KMS-11 (cell line): Measurements from ENCODE around the gene OR52E1.

Source experiments
- H2AFZ ChIP-seq: fragments of 200-600 bp; sonication (generic); 2 replicates; pipeline ENCODE4 v1.6.1; 2016; ENCODE audit warnings: antibody characterized with exemption, mixed run types, low read depth
- H3K27ac ChIP-seq: fragments of 200-600 bp; sonication (generic); 2 replicates; pipeline ENCODE4 v1.6.1; 2016; ENCODE audit warnings: mild to moderate bottlenecking, mixed run types
- H3K27me3 ChIP-seq: fragments of 200-600 bp; sonication (generic); 2 replicates; pipeline ENCODE4 v1.6.1; 2017; ENCODE audit warnings: mild to moderate bottlenecking, low read depth, mixed run types, moderate library complexity; ENCODE audit not compliant: insufficient read depth
- H3K36me3 ChIP-seq: fragments of 200-600 bp; sonication (generic); 2 replicates; pipeline ENCODE4 v1.6.1; 2017; ENCODE audit warnings: mild to moderate bottlenecking, mixed run types; ENCODE audit not compliant: insufficient read depth
- H3K4me1 ChIP-seq: fragments of 200-600 bp; sonication (generic); 2 replicates; pipeline ENCODE4 v1.6.1; 2016; ENCODE audit warnings: mild to moderate bottlenecking, low read depth, mixed run types; ENCODE audit not compliant: poor library complexity, severe bottlenecking
- H3K4me2 ChIP-seq: fragments of 200-600 bp; sonication (generic); 2 replicates; pipeline ENCODE4 v1.7.0; 2016; ENCODE audit warnings: mild to moderate bottlenecking, mixed run types
- H3K4me3 ChIP-seq: fragments of 200-600 bp; sonication (generic); IDR thresholded peaks from 2 replicates; pipeline ENCODE4 v1.6.1; 2017; ENCODE audit warnings: low read depth, low read length, mixed read lengths; ENCODE audit not compliant: insufficient read depth
- H3K79me2 ChIP-seq: fragments of 200-600 bp; sonication (generic); 2 replicates; pipeline ENCODE4 v1.6.1; 2016; ENCODE audit warnings: low read depth, mixed run types; ENCODE audit not compliant: insufficient read depth
- H3K9ac ChIP-seq: fragments of 200-600 bp; sonication (generic); 2 replicates; pipeline ENCODE4 v1.6.1; 2016; ENCODE audit warnings: mild to moderate bottlenecking, mixed run types
- H4K20me1 ChIP-seq: fragments of 200-600 bp; sonication (generic); 2 replicates; pipeline ENCODE4 v1.6.1; 2016; ENCODE audit warnings: mild to moderate bottlenecking, mixed run types; ENCODE audit not compliant: insufficient read depth
- TF ChIP-seq, protein P1 (sequence below): fragments of 200-600 bp; sonication (generic); conservative IDR thresholded peaks from 2 replicates; pipeline ENCODE4 v1.6.1; 2017; ENCODE audit warnings: low read depth, mild to moderate bottlenecking, antibody characterized with exemption, low read length, moderate library complexity, mixed read lengths

The OR52E1 gene

DNA sequence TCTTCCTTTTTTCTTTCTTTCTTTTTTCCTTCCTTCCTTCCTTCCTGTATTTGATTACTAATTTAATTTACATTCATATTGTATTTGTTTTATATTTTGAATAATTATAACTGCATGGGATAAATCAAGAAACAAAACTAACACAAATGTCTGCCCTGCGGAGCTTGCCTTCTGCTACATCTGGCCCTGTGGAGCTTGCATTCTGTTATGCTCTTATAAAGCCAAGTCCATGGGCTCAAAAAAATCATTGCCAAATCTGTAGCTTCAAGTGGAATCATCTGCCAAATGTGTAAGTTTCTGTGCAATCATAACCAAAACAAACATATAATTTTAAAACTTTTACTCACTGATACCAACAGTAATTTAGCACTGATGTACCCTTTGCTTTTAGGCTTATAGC, 31.0 kb upstream of the OR52E1 start:
- H3K4me3 ChIP-seq: no peak overlapping the region
- no peaks in the 10 kb centered on the region for H3K27me3 ChIP-seq
- H3K4me1 ChIP-seq: no peaks in the 10 kb centered on the region
- TF ChIP-seq, protein P1, sequence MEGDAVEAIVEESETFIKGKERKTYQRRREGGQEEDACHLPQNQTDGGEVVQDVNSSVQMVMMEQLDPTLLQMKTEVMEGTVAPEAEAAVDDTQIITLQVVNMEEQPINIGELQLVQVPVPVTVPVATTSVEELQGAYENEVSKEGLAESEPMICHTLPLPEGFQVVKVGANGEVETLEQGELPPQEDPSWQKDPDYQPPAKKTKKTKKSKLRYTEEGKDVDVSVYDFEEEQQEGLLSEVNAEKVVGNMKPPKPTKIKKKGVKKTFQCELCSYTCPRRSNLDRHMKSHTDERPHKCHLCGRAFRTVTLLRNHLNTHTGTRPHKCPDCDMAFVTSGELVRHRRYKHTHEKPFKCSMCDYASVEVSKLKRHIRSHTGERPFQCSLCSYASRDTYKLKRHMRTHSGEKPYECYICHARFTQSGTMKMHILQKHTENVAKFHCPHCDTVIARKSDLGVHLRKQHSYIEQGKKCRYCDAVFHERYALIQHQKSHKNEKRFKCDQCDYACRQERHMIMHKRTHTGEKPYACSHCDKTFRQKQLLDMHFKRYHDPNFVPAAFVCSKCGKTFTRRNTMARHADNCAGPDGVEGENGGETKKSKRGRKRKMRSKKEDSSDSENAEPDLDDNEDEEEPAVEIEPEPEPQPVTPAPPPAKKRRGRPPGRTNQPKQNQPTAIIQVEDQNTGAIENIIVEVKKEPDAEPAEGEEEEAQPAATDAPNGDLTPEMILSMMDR: no peak
- H4K20me1 ChIP-seq: no peaks in the 10 kb centered on the region
- no peak overlapping the region for H3K4me2 ChIP-seq
- H3K9ac ChIP-seq: no peak overlapping the region
- no peak overlapping the region for H2AFZ ChIP-seq
- no peaks in the 10 kb centered on the region for H3K79me2 ChIP-seq
- no peak overlapping the region for H3K27ac ChIP-seq
- no peaks in the 10 kb centered on the region for H3K36me3 ChIP-seq

DNA sequence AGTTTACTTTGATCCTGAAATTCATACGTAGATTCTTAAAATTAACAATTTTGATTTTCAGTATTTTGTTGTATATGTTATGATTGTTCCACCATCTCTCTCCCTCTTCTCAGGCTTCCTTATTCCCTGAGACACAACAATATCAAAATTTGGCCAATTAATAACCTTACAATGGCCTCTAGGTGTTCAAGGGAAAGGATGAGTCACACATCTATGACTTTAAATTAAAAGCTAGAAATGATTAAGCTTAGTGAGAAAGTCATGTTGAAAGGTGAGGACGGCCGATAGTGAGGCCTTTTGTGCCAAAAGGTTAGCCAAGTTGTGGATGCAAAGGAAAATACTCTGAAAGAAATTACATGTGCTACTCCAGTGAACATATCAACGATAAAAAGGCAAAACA, 28.5 kb upstream of the OR52E1 start:
- no peaks in the 10 kb centered on the region for H3K27me3 ChIP-seq
- H3K4me1 ChIP-seq: no peaks in the 10 kb centered on the region
- no peak overlapping the region for H2AFZ ChIP-seq
- H3K27ac ChIP-seq: no peak overlapping the region
- no peak overlapping the region for H3K4me3 ChIP-seq
- H3K36me3 ChIP-seq: no peaks in the 10 kb centered on the region
- no peak overlapping the region for H3K9ac ChIP-seq
- no peaks in the 10 kb centered on the region for H3K79me2 ChIP-seq
- no peaks in the 10 kb centered on the region for H4K20me1 ChIP-seq
- H3K4me2 ChIP-seq: no peak overlapping the region
- TF ChIP-seq, protein P1: no peak

DNA sequence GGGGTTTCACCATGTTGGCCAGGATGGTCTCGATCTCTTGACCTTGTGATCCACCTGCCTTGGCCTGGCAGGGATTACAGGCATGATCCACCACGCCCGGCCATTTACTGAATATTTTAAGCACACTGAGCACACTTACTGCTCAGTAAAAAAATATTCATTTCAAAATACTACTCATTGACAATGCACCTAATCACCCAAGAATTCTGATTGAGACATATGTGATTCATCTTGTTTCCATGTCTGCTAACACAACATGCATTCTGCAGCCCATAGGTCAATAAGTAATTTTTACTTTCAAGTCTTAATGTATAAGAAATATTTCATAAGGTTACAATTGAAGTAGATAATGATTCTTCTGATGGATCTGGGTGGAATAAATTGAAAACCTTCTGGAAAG, 27.3 kb upstream of the OR52E1 start:
- H2AFZ ChIP-seq: no peak overlapping the region
- H3K4me3 ChIP-seq: no peak overlapping the region
- TF ChIP-seq, protein P1: no peak
- H3K27me3 ChIP-seq: no peaks in the 10 kb centered on the region
- H3K36me3 ChIP-seq: no peaks in the 10 kb centered on the region
- H3K79me2 ChIP-seq: no peaks in the 10 kb centered on the region
- H3K27ac ChIP-seq: no peak overlapping the region
- no peaks in the 10 kb centered on the region for H4K20me1 ChIP-seq
- H3K4me1 ChIP-seq: no peaks in the 10 kb centered on the region
- H3K9ac ChIP-seq: no peak overlapping the region
- no peak overlapping the region for H3K4me2 ChIP-seq

DNA sequence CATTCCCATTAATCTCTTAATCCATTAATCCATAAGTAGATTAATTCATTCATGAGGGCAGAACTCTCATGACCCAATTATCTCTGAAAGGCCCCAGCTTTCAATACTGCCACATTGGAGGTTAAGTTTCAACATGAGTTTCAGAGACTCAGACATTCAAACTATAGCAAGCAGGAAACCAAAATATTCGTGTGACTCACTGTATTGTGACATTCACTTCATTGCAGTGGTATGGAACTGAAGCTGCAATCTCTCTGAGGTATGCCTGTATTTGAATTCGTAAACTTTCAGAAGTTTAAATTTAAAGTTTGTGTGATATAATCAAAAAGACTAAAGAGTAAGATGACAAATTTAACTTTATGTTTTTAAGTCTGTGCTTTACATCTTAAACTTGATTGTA, 26.0 kb upstream of the OR52E1 start:
- no peaks in the 10 kb centered on the region for H3K36me3 ChIP-seq
- H3K9ac ChIP-seq: no peak overlapping the region
- H3K4me1 ChIP-seq: no peaks in the 10 kb centered on the region
- H2AFZ ChIP-seq: no peak overlapping the region
- H3K27me3 ChIP-seq: no peaks in the 10 kb centered on the region
- TF ChIP-seq, protein P1: no peak
- H3K27ac ChIP-seq: no peak overlapping the region
- H4K20me1 ChIP-seq: no peaks in the 10 kb centered on the region
- H3K79me2 ChIP-seq: no peaks in the 10 kb centered on the region
- H3K4me3 ChIP-seq: no peak overlapping the region
- H3K4me2 ChIP-seq: no peak overlapping the region

DNA sequence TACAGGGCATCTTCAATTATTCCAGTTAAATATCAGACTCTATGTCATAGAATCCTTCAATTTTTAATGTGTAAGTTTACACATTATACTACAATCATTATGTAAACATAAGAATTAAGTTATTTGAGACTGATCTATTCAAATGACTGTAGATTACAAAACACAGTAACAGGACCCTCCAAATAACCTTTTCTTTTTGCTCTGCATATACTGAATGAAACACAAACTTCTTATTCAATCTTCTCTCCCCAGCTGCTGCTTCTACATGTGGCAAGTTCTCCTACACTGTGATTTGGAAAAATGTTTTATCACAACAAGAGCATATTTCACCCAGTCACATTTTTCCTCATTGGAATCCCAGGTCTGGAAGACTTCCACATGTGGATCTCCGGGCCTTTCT, 23.1 kb upstream of the OR52E1 start, which contains the start of gene OR52J3:
OR52J3 (plus strand) TSS at position 301 of the 400 bp plus-strand sequence; CDS start at position 301, 0 bp downstream.
- H3K4me1 ChIP-seq: no peaks in the 10 kb centered on the region
- H3K4me2 ChIP-seq: no peak within 1 kb of the TSS
- H3K27ac ChIP-seq: no peak within 1 kb of the TSS
- no peaks in the 10 kb centered on the region for H3K79me2 ChIP-seq
- no peaks in the 10 kb centered on the region for H4K20me1 ChIP-seq
- H3K9ac ChIP-seq: no peak within 1 kb of the TSS
- H2AFZ ChIP-seq: no peak within 1 kb of the TSS
- no peak within 1 kb of the TSS for H3K4me3 ChIP-seq
- no peaks in the 10 kb centered on the region for H3K27me3 ChIP-seq
- no peaks in the 10 kb centered on the region for H3K36me3 ChIP-seq
- TF ChIP-seq, protein P1: no peak
